HCT116 (cell line): ENCODE results near the gene SDSL.

Source experiments
- CEBPB ChIP-seq: IDR thresholded peaks from 2 replicates; pipeline ENCODE4 v1.6.1; 2012; ENCODE audit warnings: low read depth
- ELF1 ChIP-seq: IDR thresholded peaks from 2 replicates; pipeline ENCODE4 v1.6.1; 2012; ENCODE audit warnings: low read depth, borderline replicate concordance
- EZH2 ChIP-seq: fragments of 200-600 bp; sonication (generic); IDR thresholded peaks from 2 replicates; pipeline ENCODE4 v1.6.1; 2017; ENCODE audit warnings: antibody characterized with exemption, mixed run types
- EZH2phosphoT487 ChIP-seq: fragments of 200-600 bp; IDR thresholded peaks from 2 replicates; pipeline ENCODE4 v1.6.1; 2018; ENCODE audit warnings: antibody characterized with exemption, borderline replicate concordance
- JUND ChIP-seq: IDR thresholded peaks from 2 replicates; pipeline ENCODE4 v1.6.1; 2012
- MAX ChIP-seq: IDR thresholded peaks from 2 replicates; pipeline ENCODE4 v1.6.1; 2012
- POLR2A ChIP-seq: IDR thresholded peaks from 2 replicates; pipeline ENCODE4 v1.7.0; 2011; ENCODE audit warnings: borderline replicate concordance; ENCODE audit not compliant: insufficient read depth, insufficient read length; ENCODE audit errors: extremely low read depth
- POLR2AphosphoS5 ChIP-seq: IDR thresholded peaks from 2 replicates; pipeline ENCODE4 v1.6.1; 2011; ENCODE audit warnings: mild to moderate bottlenecking, low read depth, low read length, moderate library complexity
- SIN3A ChIP-seq: IDR thresholded peaks from 2 replicates; pipeline ENCODE4 v1.6.1; 2012; ENCODE audit warnings: low read depth
- TCF7L2 ChIP-seq: IDR thresholded peaks from 2 replicates; pipeline ENCODE4 v1.7.0; 2011; ENCODE audit warnings: borderline replicate concordance, inconsistent platforms; ENCODE audit not compliant: insufficient read depth, insufficient read length; ENCODE audit errors: extremely low read depth
- ZNF274 ChIP-seq: fragments of 200-500 bp; sonication (Bioruptor generic); IDR thresholded peaks from 2 replicates; pipeline ENCODE4 v1.6.1; 2014; ENCODE audit warnings: mild to moderate bottlenecking, low read depth, low read length, inconsistent platforms
- TF ChIP-seq, protein P1 (sequence below), 3 experiments: fragments of 200-600 bp in 1 of 3; sonication (generic) in 1 of 3; IDR thresholded peaks in 2 of 3; conservative IDR thresholded peaks in 1 of 3; 2 replicates each; pipeline ENCODE4 v1.5.1; 2012 to 2017; ENCODE audit warnings: low read depth in 2 of 3, low read length in 2 of 3, antibody characterized with exemption in 1 of 3, borderline replicate concordance in 1 of 3, control low read depth in 1 of 3, mild to moderate bottlenecking in 1 of 3, mixed read lengths in 1 of 3, mixed run types in 1 of 3, moderate library complexity in 1 of 3; ENCODE audit not compliant: insufficient read depth in 1 of 3

GRCh38 chr12:113392988-113393579, 29.1 kb upstream of the SDSL start:
- no peak for TF ChIP-seq SIN3A
- no peak for TF ChIP-seq POLR2AphosphoS5
- TF ChIP-seq ELF1: no peak
- TF ChIP-seq POLR2A: no peak
- TF ChIP-seq, protein P1, sequence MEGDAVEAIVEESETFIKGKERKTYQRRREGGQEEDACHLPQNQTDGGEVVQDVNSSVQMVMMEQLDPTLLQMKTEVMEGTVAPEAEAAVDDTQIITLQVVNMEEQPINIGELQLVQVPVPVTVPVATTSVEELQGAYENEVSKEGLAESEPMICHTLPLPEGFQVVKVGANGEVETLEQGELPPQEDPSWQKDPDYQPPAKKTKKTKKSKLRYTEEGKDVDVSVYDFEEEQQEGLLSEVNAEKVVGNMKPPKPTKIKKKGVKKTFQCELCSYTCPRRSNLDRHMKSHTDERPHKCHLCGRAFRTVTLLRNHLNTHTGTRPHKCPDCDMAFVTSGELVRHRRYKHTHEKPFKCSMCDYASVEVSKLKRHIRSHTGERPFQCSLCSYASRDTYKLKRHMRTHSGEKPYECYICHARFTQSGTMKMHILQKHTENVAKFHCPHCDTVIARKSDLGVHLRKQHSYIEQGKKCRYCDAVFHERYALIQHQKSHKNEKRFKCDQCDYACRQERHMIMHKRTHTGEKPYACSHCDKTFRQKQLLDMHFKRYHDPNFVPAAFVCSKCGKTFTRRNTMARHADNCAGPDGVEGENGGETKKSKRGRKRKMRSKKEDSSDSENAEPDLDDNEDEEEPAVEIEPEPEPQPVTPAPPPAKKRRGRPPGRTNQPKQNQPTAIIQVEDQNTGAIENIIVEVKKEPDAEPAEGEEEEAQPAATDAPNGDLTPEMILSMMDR (IDR thresholded peaks at IDR 0.05 in 2 of 3, conservative IDR thresholded peaks at IDR 0.05 in 1 of 3; ENCODE audit: borderline replicate concordance in 1 of 3, insufficient read depth in 1 of 3, low read depth in 2 of 3, low read length in 2 of 3): no peak
- TF ChIP-seq TCF7L2: no peak
- TF ChIP-seq EZH2: no peak
- no peak for TF ChIP-seq CEBPB
- no peak for TF ChIP-seq EZH2phosphoT487
- TF ChIP-seq MAX: no peak
- no peak for TF ChIP-seq JUND
- TF ChIP-seq ZNF274: no peak
